ENCODE data around the gene TNS3. TPM values are rescaled to one million over a fixed set of nuclear protein-coding genes. Genes with fewer than 3 reads are reported as not detected.
A peak's percentile ranks its signal among the peaks of the same experiment; 100 is the strongest.

The TNS3 gene
- total RNA-seq, 4 donors from 2014 or later: 6.6 to 16.0 (median 9.6) TPM

GRCh38 chr7:47514818-47515217 lies 67.1 kb downstream of the TNS3 start:
- peaks cover 0 to 17% (median 0%) of the 10 kb centered on the region in 3 donors for H3K4me1 ChIP-seq
- WGBS, 2 donors: 80 to 100% methylated on average over 3 of the region's 3 CpGs
- H3K27ac ChIP-seq: no peak overlapping the region
- intact Hi-C loops (cut with DNase I): no loop called here
- no peaks in the 10 kb centered on the region for H3K9me3 ChIP-seq
- TF ChIP-seq CTCF (IDR thresholded peaks at IDR 0.05) (no peak), POLR2A (IDR thresholded peaks at IDR 0.05) (no peak)
- no peaks in the 10 kb centered on the region for H3K36me3 ChIP-seq
- no peaks in the 10 kb centered on the region for H3K27me3 ChIP-seq
- no peak for DNase-seq
- no peak overlapping the region for H3K4me3 ChIP-seq

GRCh38 chr7:47514367-47514766 lies 67.5 kb downstream of the TNS3 start:
- DNase-seq: no peak
- Histone ChIP-seq H3K9me3 (no peaks in the 10 kb centered on the region), H3K4me3 (no peak overlapping the region), H3K27me3 (no peaks in the 10 kb centered on the region), H3K27ac (peak overlapping the region in 1 of 4 donors; percentile 0), H3K36me3 (no peaks in the 10 kb centered on the region), H3K4me1 (peaks cover 0 to 17% (median 0%) of the 10 kb centered on the region in 3 donors)
- 94% methylated on average over 4 of the region's 4 CpGs for WGBS, 2 donors
- intact Hi-C loops (cut with DNase I): no loop called here
- TF ChIP-seq CTCF (IDR thresholded peaks at IDR 0.05): no peak
- TF ChIP-seq POLR2A (IDR thresholded peaks at IDR 0.05): no peak

GRCh38 chr7:47513741-47514241 lies 68.1 kb downstream of the TNS3 start:
- Histone ChIP-seq H3K4me3 (no peak overlapping the region), H3K36me3 (no peaks in the 10 kb centered on the region), H3K27ac (peak overlapping the region in 2 of 4 donors; percentile 0 to 47), H3K27me3 (no peaks in the 10 kb centered on the region), H3K9me3 (no peaks in the 10 kb centered on the region), H3K4me1 (peaks cover 0 to 17% (median 0%) of the 10 kb centered on the region in 3 donors)
- intact Hi-C loops (cut with DNase I): no loop called here
- WGBS, 2 donors: 36 to 40% methylated on average over 12 of the region's 12 CpGs
- DNase-seq: no peak
- TF ChIP-seq CTCF (IDR thresholded peaks at IDR 0.05) (no peak), POLR2A (IDR thresholded peaks at IDR 0.05) (no peak)

- peaks cover 0 to 17% (median 0%) of the 10 kb centered on the region in 3 donors for H3K4me1 ChIP-seq
- H3K4me3 ChIP-seq: no peak overlapping the region
- no peak for DNase-seq
- H3K27me3 ChIP-seq: no peaks in the 10 kb centered on the region
- WGBS, 2 donors: 73 to 77% methylated on average over 5 of the region's 5 CpGs
- TF ChIP-seq POLR2A (IDR thresholded peaks at IDR 0.05) (no peak), CTCF (IDR thresholded peaks at IDR 0.05) (no peak)
- H3K36me3 ChIP-seq: no peaks in the 10 kb centered on the region
- no peaks in the 10 kb centered on the region for H3K9me3 ChIP-seq
- intact Hi-C loops (cut with DNase I): no loop called here
- H3K27ac ChIP-seq: no peak overlapping the region
Observed at GRCh38 chr7:47512481-47513176, 69.3 kb downstream of the TNS3 start.

GRCh38 chr7:47511699-47512370 lies 70.1 kb downstream of the TNS3 start:
- no peak for TF ChIP-seq POLR2A (IDR thresholded peaks at IDR 0.05)
- TF ChIP-seq CTCF (IDR thresholded peaks at IDR 0.05): no peak
- no peak for DNase-seq
- intact Hi-C loops (cut with DNase I): no loop called here
- H3K4me1 ChIP-seq: peaks cover 0 to 17% (median 0%) of the 10 kb centered on the region in 3 donors
- H3K9me3 ChIP-seq: no peaks in the 10 kb centered on the region
- no peak overlapping the region for H3K27ac ChIP-seq
- no peaks in the 10 kb centered on the region for H3K27me3 ChIP-seq
- WGBS, 2 donors: 84% methylated on average over 4 of the region's 16 CpGs; no CpG with 5 or more reads in 1 of the 2 donors
- H3K4me3 ChIP-seq: no peak overlapping the region
- H3K36me3 ChIP-seq: no peaks in the 10 kb centered on the region
